HL-60 (cell line): ENCODE measurements around the gene GTF2H2C.
"Not testable (repeated sequence)": the region's sequence is repeated elsewhere in the genome, so short reads cannot be mapped to it uniquely, and the experiment has no call there.

Source experiments
- CTCF ChIP-seq: IDR thresholded peaks from one replicate; pipeline ENCODE4 v1.5.1; 2011; ENCODE audit warnings: low read length, control low read depth, inconsistent platforms; ENCODE audit not compliant: insufficient read depth
- GABPA ChIP-seq: IDR thresholded peaks from 2 replicates; pipeline ENCODE4 v1.6.1; 2012; ENCODE audit warnings: low read depth
- POLR2AphosphoS5 ChIP-seq: IDR thresholded peaks from 2 replicates; pipeline ENCODE4 v1.6.1; 2012; ENCODE audit warnings: low read depth
- SPI1 ChIP-seq: IDR thresholded peaks from 2 replicates; pipeline ENCODE4 v1.6.1; 2012; ENCODE audit warnings: low read depth, mild to moderate bottlenecking, borderline replicate concordance
- TF ChIP-seq, protein P1 (sequence below): IDR thresholded peaks from 2 replicates; pipeline ENCODE4 v1.6.1; 2012; ENCODE audit warnings: low read depth; ENCODE audit not compliant: insufficient replicate concordance

- TF ChIP-seq CTCF, POLR2AphosphoS5, GABPA, SPI1: not testable (repeated sequence)
- TF ChIP-seq, protein P1, sequence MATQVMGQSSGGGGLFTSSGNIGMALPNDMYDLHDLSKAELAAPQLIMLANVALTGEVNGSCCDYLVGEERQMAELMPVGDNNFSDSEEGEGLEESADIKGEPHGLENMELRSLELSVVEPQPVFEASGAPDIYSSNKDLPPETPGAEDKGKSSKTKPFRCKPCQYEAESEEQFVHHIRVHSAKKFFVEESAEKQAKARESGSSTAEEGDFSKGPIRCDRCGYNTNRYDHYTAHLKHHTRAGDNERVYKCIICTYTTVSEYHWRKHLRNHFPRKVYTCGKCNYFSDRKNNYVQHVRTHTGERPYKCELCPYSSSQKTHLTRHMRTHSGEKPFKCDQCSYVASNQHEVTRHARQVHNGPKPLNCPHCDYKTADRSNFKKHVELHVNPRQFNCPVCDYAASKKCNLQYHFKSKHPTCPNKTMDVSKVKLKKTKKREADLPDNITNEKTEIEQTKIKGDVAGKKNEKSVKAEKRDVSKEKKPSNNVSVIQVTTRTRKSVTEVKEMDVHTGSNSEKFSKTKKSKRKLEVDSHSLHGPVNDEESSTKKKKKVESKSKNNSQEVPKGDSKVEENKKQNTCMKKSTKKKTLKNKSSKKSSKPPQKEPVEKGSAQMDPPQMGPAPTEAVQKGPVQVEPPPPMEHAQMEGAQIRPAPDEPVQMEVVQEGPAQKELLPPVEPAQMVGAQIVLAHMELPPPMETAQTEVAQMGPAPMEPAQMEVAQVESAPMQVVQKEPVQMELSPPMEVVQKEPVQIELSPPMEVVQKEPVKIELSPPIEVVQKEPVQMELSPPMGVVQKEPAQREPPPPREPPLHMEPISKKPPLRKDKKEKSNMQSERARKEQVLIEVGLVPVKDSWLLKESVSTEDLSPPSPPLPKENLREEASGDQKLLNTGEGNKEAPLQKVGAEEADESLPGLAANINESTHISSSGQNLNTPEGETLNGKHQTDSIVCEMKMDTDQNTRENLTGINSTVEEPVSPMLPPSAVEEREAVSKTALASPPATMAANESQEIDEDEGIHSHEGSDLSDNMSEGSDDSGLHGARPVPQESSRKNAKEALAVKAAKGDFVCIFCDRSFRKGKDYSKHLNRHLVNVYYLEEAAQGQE: not testable (repeated sequence)
These were observed 47.8 kb downstream of the GTF2H2C start for GRCh38 chr5:69607750-69608149.
